GM18507 (cell line): Measurements from ENCODE around the gene ATP5PB.

Experiments
- DNase-seq: peaks from one replicate; pipeline ENCODE4 v3.0.0; 2011; ENCODE audit warnings: low read depth; ENCODE audit not compliant: insufficient read length; ENCODE audit errors: extremely low spot score
- FAIRE-seq: peaks from 2 replicates; lab custom pipeline; 2011; peaks lifted over from hg19 to GRCh38; lab: Jason Lieb, UNC

Gene ATP5PB, protein sequence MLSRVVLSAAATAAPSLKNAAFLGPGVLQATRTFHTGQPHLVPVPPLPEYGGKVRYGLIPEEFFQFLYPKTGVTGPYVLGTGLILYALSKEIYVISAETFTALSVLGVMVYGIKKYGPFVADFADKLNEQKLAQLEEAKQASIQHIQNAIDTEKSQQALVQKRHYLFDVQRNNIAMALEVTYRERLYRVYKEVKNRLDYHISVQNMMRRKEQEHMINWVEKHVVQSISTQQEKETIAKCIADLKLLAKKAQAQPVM

DNA sequence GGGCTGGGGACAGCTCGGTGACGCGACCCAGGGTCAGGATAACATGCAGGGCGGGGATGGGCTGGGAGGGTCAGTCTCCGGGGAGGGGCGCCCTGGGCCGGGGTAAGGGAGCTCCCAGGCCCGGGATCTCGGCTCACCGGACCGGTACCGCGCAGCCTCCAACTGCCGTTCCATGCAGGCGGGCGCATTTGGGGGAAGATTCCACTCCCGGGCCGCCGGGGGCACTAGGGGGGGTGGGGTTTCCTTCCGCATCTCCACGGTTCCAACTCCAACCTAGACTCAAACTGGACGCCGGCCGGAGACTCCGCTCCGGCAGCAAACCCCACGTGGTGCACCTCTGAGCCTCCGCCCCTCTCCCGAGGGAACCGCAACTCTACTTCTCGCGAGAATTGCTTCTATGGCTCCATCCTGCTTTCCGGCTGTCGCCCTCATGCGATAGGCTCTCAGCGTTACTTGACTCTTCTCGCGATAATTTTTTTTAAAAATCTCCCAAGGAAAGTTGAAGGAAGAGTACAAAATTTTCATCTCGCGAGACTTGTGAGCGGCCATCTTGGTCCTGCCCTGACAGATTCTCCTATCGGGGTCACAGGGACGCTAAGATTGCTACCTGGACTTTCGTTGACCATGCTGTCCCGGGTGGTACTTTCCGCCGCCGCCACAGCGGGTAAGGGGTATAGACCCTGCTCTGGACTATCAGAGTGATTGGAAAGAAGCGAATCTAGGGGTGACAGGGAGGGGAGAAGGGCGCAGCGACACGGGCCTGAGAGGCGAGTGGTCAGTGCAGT, at the start of gene ATP5PB, which contains the start of gene WDR77:
Gene ATP5PB, plus strand, starts transcription at position 547 of the 785 bp plus-strand sequence. Its CDS starts 78 bp downstream, at position 625.
Gene WDR77, minus strand, starts transcription at position 339 of the 785 bp plus-strand sequence. Its CDS starts 87 bp downstream, at position 252.
- DNase-seq = peak; percentile 98
- peak; percentile 98 for FAIRE-seq

DNA sequence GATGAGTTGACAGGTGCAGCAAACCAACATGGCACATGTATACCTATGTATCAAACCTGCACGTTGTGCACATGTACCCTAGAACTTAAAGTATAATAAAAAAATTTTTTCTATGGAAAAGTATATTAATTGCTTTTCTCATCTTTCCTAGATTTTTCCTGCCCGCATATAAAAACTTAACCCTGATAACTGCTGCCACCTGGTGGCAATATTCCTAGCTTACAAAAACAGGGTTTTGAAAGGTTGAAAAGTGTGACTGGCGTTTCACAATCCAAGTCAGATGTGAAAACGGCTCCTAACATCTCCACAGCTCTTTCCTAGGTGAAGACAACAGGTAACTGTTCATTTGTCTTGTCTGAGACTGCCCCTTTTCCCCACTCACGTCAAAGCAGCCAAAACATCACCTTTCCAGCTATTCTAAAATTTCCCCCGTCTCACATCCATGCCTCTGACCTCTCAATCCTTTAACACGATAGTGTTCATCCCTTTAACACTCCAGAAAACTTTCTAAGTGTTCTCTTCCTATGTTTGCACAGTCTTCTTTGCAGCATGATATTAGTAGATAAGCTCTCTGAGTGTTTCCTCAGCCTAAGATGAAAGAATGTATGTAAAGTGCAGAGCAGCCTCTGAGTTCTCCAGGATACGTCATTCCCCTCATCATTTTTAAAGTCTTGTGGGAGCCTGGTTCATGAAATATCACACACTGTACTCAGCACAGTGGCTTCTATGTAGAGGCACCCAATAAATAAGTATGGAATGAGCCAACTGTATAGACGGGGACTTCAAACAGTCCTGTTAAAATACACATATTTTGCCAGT, 49.3 kb upstream of the ATP5PB start:
- FAIRE-seq (peak; percentile 79), DNase-seq (peak; percentile 18)

DNA sequence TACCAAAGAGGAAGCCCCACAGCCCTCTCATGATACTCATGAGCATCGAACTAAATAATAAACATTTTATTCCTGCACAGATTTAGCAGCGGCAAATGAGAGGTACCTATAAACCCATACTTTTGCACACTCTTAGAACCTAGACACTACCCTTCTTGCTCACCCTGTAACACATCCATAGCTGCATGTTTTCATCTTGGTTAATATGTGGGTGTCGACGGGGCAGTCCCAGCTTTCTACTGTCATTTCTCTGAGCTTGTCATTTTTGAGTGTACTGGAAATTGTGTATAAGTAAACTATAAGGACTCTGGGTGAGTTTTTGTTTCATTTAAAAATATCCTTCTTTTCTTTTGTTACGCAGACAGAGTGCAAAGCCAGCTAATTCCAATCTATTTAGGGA, 47.2 kb upstream of the ATP5PB start:
- DNase-seq (no peak), FAIRE-seq (no peak)

DNA sequence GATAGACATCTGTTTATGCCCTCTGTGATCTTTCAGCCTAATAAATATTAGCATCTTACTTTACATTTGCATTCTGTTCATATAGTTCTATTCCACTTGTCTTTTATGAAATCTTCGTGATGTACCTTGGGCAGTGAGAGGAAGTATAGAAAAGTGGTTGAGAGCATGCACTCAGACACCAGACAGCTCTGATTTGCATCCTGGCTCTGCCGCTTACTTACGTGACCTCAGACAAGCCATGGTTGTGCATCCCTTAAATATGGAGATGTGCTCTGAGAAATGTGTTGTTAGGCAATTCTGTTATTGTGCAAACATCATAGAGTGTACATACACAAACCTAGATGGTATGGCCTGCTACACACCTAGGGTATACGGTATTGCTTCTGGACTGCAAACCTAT, 44.7 kb upstream of the ATP5PB start:
- FAIRE-seq = peak; percentile 60
- no peak for DNase-seq

DNA sequence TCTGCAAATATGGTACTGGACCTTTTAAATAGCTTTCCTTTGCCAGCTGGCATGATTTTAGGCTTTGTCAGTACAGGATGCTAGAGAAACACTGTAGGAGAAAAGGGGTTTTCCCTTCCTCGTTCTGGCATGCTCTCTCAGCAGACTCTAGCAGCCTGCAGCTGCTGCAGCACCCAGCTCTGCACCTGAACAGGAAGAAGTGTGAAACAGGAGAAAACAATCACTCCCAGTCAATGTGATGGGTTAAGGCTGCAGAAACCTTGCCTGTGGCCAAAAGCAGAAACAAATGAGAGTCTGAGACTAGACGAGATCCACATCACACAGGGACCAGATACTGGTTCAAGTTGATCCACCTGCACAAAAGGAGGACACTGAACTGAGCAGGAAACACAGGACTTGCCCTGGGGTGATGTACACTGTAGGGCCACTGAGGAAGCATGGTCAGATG, 42.9 kb upstream of the ATP5PB start:
- DNase-seq (peak; percentile 22), FAIRE-seq (peak; percentile 98)

DNA sequence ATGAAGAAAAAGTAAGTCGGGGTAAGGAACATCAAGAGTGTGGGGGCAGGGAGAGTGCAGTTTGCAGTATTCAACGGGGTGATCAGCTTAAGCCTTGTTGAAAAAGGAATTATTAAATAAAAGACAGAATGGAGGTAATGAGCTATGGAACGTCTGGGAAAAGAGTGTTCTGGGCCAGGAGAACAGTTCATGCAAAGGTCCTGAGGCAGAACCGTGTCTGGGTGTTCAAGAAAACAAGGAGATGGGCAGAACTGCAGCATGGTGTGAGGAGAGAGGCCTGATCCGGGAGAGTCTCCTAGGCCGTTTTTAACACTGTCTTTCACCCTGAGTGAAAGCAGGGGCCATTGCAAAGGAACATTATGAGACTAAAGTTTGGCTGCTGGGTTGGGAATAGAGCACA, 42.0 kb upstream of the ATP5PB start:
- FAIRE-seq (no peak), DNase-seq (no peak)

DNA sequence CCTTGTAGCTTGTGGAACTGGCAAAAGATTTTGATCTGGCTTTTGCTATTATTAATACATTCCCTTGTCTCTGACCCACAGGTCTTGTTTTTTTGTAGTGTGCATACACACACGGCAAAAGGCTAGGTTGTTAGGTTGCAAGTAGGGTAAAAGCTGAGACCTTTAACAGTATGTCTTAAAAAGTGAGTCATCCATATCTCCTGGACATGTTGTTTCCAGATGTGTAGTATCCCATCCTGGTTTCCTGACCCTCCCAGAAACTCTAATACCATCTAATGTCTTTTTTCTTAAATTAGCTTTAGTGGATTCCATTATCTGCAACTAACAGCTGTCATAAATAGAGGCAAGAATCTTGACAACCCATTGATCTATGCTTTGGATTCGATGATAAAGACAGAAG, 36.4 kb upstream of the ATP5PB start:
- DNase-seq = no peak
- no peak for FAIRE-seq

DNA sequence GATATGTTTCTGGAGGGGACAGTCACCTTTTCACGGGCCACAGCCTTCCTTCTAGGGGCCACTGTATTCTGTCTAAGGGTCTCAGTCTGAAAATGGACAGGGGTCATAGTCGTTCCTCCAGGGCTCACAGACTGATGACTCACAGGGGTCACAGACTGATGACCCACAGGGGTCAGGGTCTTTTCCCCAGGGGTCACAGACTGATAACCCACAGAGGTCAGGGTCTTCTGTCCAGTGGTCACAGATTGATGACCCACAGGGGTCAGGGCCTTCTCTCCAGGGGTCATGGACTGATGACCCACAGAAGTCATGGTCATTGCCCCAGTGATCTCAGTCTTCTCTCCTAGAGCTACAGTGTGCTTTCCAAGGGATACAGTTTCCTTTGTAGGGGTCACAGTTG, 34.5 kb upstream of the ATP5PB start:
- DNase-seq (no peak), FAIRE-seq (no peak)

DNA sequence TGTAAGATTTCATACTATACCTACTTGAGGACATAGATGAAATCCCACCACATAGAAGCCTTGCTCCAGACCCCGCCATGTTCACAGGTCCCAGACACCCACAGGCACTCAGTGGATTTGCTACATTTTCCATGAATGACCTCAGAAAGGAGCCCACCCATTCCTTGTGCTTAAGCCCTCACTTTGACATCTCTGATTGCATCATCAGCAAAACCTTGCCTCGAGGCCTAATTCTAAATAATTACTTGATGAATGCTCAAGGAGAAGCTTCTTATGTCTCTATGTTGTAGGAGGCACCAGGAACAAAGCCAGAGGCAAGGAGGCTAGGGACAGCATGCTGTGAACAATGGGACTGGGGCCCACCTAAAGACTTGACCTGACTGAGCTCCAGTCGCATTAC, 33.8 kb upstream of the ATP5PB start:
- DNase-seq (no peak), FAIRE-seq (no peak)

DNA sequence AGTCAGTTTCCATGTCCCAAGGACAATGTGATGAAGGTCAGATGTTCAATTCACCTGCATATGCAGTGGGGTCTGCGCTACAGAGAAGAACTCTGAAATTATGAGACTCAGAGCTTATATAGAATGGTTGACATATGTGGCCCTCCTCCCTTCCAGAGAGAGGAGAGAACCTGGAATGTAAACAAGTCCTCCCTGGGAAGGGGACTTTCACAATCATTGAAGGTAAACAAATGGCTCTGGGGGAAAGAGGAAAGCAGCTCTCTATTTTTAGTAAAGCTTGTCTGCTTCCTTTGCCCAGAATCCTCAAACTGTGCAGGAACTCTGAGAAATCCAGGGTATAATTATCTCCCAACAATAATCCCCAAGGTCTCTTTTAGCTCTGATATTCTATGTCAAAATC, 31.5 kb upstream of the ATP5PB start:
- DNase-seq (no peak), FAIRE-seq (no peak)

DNA sequence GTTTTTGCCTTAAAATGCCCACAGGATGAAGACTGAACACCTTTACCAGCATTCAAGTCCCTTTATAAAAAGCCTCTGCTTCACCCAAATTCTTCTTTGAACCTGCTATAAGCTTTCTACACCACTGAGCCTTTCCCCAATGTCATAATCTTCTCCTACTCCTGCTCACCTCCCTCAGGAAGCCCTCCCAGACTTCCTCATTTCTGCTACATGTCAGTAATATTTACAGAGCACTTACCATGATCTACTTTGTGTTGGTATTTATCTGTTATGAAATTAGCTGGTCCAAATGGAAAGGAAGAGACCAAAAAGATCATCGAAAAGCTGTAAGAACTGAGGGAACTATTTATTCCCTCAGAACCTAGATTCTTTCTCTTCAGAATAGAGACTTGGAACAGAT, 30.2 kb upstream of the ATP5PB start:
- DNase-seq (no peak), FAIRE-seq (no peak)

DNA sequence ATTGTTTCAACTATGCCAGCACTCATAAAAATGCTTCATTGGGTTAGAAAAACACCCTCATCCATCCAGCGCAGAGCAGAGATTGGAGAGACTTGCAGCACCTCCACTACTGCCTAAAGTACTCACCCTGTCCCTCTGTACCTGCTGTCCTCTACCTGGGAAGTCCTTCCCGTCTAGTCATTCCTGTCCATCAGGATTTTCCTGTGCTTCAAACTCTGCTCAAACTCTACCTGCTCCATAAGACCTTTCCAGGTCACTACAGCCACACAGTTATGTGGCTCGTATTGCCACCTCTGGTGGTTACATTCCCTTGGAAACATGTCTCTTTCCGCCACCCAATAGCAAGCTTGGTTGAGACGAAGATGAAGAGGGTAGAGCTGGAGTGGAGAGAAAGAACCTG, 28.9 kb upstream of the ATP5PB start:
- DNase-seq = no peak
- FAIRE-seq = no peak

DNA sequence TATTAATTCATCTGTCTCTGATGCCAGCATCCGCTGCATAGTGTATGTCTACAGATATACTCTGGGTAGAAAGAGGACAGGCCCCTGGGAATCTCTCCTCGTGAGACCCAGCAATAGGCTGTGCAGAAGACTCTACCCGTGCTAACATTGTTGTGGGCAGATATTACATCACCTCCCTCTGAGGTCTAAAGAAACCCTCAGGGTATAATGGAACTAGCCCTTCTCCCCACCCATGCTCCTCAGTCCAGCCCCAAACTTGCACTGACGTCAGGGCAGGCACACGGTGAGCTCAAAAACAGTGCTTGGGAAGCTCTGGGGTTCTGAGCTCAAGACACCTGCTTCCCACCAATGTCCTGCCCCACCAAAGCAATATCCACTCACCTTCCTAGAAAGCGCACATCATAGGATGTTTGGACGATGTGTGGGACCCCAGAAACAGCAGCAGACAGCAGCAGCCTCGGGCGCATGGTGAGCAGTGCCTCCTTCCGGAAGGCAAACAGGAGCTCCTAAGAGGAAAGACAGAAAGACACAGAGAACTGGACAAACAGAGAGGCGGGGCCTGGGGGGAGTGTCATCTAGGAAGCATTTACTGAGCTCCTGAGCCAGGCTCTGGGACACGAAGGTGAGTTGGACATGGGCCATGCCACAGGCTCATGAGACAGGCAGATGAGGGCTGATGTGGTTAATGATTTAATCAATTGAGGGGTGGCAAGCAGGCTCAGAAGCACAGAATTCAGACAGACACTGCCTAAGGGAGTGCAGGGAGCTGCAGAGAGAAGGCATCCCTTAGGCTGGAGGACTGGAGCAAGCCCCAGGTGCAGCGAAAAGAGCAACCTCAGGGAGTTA, 26.5 kb upstream of the ATP5PB start:
- no peak for FAIRE-seq
- DNase-seq = no peak

DNA sequence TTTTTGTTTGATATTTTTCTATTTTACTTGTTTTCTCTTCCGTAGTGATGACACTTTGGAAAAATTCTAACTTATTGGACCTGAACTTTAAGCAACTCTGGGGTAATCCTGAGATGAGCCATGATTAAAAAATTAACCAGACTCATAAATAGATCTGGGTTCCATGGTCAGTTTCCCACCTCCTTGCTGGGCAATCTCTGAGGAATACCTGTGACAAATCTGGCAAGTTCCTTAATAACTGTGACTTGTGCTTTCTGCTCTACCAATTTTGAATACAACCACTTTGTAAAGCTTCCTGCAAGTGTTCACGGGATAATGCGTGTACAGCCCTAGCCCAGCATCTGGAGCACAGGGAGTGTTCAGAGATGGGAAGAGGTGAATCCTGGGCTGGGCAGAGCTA, 25.0 kb upstream of the ATP5PB start:
- FAIRE-seq (no peak), DNase-seq (no peak)

DNA sequence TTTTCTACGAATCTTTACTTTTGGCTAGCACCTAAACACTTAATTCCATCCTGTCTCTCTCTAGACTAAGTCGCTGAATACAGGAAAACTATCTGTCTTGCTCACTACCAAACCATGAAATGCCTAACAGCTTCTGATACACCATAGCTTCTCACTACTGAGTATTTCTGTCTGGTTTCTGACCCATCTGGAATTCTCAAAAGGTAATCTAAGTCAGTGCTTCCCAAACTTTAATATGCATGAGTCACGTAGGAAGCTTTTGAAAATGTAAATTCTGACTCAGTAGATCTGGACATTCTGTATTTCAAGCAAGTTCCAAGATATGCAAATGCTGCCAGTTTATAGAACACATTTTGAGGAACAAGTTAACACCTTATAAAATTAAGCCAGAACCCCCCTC, 12.5 kb upstream of the ATP5PB start:
- no peak for DNase-seq
- no peak for FAIRE-seq

DNA sequence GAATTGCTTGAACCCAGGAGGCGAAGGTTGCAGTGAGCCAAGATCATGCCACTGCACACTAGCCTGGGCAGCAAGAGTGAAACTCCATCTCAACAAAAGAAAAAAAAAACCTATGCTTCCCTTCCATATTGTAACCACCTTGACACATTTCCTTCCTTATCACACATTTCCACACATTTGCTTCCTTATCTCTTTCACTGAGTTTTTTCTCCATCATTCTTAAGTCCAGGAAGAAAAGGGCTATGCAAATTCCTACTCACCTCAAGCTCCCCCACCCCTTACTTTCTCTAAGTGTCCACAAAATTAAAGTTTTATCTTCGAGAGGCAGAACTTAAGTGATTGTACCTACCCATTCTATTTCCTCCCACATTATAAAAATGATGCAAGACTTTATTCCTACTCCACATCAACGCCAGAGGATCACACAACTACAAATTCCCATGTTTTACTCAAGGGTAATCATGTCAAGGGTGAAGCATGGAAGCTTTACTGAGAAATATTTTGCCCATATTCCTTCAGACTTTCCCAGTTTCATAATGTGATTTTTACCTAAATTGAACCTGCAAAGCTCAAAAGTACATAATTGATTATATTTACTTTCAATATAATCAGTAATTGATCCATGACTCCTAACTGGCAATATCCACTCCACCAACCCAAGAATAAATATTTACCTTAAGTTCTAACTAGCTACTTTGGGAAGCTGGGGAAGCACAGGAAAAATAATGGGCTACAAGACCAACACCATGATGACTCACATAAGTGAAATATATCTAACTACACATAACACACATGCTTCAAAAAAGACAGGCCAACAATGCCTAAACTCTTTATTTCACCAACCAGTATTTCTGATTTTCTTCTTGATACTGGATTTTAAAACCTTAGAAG, 9.6 kb upstream of the ATP5PB start:
- no peak for DNase-seq
- FAIRE-seq = no peak

DNA sequence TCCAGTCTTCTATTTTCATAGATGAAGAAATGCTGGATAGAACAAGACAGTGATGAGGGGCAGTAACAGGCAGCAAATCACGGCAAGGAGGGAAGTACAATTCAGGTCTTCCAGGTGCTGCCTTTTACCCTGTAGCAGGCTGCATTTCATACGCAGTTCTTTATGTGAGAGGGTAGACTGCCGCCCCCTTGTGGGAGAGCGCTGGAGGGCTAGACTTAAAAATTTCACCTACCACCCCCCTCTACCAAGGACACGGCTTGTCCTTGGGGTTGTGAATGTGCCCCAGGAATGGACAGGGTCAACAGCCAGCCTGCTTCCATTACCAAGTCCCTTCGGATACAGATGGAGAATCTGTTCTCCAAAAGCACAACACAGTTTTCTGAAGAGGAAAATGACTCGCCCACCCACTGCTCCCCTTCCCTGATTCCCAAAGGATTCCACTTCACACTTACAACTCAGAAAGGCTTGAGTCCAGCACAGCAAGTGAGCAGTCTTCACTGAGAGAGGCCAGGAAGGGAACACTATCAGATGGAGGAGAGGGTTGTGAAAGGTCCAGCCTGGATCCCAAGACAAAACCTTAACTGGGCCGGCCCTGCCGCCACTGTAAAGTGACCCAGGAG, 7.6 kb upstream of the ATP5PB start:
- FAIRE-seq (no peak), DNase-seq (no peak)

DNA sequence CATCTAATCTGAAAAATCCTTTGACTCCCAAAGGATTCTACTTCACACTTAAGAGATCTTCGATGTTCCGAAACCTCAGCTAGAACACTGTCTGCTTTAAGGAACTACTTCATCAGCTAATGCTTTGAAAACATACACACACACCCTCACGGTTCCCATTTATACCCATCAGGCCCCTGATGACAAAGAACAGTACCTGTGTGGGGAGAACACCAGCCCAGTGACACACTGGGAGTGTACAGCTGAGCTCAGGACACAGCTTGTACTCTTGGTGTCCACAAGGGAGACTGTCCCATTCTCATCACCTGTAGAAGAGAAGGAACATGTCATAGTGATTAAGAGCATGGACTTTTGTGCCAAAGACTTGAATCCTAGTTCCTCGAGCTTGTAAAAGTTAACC, 6.8 kb upstream of the ATP5PB start:
- DNase-seq = no peak
- FAIRE-seq = no peak
